GM18909 (cell line): Measurements from ENCODE around the gene HOATZ.

Source experiments
- ATAC-seq: cut with Tn5 transposase; IDR thresholded peaks from one replicate; pipeline ENCODE4 v1.9.1; 2021; ENCODE audit warnings: mild to moderate bottlenecking; ENCODE audit not compliant: unreplicated experiment, poor library complexity

The HOATZ gene

DNA sequence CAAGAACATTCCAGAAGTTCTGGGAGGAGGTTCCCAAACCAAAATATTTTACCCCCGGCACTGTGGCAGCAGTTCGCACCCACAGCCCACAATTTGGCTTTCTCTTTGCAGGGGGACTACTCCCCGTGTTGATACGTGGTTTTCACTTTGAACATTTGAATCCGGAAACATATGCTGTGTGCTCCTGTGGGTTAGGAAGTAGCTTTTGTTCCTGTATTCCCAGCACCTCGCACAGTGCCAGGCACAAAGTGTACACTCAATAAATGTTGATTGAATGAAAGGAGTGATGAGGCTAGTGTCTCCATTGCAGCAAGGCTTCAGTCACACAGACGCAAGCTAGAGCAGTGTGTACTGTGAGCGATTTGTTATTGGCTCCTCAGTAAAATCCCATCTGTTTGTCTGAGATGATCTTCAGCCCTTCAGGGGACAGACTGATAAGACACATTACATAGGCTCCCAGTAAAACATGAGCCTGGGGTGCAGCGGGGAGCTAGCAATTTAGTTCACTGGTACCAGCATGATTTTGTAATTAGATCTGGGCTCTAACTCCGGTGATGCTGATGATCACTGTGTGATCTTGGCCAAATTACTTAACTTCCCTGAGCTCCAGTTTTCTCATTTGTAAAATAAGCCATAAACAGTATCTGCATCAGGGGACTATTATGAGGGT lies 28.2 kb downstream of the HOATZ start:
- ATAC-seq, result no peak

DNA sequence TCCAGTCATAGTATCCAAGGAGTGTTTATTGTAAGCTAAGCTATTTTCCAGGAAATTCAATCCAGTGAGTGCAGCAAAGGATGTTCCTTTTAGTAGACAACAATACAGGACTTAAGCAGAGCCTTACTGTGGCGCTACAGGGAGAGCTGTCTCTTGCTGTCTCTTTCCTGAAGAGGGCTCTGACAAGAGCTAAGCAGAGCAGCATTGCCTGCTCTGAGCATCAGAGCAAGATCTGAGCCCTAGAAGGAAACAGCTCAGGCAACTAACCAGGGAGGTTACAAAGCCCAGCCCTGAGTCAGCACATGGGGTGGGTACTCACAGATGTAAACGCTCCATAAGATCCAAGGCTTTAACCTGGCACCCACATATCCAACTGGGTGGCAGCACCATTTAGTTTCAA lies 33.9 kb downstream of the HOATZ start:
- ATAC-seq, result no peak

- no peak for ATAC-seq
Measured at GRCh38 chr11:111549196-111549868, 34.8 kb downstream of the HOATZ start.

GRCh38 chr11:111549869-111550203 lies 35.3 kb downstream of the HOATZ start:
- ATAC-seq, result no peak

DNA sequence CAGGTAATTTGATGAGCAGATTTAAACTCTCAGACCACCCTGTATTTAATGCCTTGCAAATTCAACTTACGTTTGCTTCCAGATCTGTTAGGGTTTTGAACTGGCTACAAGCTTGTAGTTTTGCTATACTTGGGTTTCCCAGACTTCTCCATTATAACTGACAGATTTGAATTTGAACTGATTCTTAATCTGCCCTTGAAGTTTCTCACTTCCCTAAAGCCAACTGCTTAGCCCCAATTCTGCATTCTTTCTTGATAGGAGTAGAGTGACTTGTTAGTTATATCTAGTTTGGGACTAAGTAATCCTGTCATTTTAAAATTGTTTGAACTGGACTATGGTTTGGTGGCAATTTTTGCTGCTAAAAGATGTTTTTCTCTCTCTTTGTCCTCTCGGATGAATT lies 35.7 kb downstream of the HOATZ start:
- ATAC-seq, result no peak

DNA sequence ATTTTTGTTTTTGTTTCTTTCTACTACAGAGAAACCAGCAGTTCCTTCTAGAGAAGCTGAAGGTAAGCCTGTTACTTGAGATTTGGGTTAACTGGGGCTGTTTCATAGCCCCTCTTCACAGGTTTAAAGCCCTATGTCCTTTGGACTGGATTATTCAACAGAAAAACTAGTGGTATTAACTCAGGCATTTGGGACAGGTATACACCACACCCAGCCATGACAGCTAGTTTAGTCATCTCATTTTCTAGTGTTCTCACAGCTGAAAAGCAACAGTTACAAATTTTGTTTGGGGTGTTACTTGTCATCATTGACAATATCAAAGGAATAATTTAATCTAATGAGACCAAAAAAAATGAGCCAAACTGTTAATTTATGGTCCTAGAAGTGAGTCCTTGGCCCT lies 40.0 kb downstream of the HOATZ start:
- no peak for ATAC-seq

DNA sequence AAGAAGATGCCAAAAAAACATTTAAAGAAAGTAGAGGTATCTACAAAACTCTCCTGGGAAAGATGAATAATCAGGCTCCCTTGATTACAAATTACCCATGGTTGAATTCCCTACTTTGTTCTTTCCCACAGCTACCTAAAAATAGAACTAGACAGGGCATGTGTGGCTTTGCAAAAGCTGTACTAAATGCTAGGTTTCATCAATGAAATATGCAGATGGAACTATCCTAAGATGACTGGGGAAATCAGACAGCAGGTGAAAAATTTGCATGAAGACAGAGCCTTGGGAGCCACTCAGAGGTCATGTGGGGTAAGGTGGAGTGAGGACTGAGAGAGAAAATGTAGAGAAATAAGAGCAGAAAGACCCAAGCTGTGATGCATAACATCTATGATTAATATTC lies 40.7 kb downstream of the HOATZ start:
- no peak for ATAC-seq

DNA sequence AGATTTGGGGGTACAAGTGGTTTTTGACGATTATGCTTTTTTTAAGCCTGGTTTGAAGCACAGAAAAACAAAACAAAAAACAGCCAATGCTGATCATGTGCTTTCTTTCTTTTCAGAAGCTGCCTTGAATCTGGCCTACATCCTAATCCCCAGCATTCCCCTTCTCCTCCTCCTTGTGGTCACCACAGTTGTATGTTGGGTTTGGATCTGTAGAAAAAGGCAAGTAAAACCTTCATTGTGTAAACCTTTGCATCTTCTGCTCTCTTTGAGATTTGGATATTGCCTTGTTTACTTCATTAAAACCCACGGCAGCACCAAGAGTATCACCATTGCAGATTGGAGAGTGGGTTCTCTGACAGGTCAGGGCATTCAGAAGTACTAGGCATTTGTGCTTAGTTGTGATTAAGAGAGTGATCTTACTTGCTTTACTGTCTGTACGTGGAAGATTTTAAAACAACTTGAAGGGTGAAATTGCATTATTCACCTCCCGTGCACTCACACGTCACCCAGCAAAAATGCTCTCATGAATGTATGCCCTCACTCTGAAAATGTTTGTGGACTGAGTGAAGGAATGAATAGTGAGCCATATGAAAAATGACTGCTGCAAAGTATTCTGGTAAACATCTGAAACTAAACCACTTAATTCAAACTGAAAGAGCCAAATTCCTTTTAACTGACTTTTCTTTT lies 43.0 kb downstream of the HOATZ start:
- ATAC-seq, result no peak

- ATAC-seq, result no peak
Measured at GRCh38 chr11:111559800-111560464, 45.4 kb downstream of the HOATZ start.

- no peak for ATAC-seq
Measured at GRCh38 chr11:111560800-111561199, 46.2 kb downstream of the HOATZ start.

- ATAC-seq, result no peak
Measured at GRCh38 chr11:111561306-111561705, 46.7 kb downstream of the HOATZ start.

DNA sequence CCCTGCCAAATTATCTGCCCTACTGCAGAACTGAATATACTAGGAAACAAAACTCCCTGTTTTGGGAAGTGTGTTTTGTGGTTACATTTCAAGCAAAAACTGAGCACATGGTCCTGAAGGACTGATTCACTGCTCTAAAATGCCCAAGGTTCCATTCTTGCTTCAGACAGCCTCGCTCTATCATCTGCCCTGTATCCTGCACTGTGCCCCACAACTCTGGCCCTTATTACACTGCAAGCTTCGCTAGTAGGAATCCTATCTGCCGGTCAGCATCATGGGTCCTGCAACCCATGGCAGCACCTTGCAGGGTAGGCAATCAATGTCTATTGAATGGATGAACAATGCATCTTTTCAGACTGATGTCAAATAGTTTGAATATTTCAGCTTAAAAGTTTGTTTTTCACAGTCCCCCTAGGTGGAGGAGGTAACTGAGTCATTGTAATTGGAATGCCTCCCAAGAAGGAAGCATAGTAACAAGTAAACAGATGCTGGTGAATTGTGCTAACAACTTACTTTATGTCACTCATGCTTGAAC lies 47.3 kb downstream of the HOATZ start:
- ATAC-seq, result no peak

- no peak for ATAC-seq
Measured at GRCh38 chr11:111562692-111563389, 48.3 kb downstream of the HOATZ start.

GRCh38 chr11:111565114-111565720 lies 50.6 kb downstream of the HOATZ start:
- no peak for ATAC-seq

GRCh38 chr11:111566324-111566723 lies 51.7 kb downstream of the HOATZ start:
- no peak for ATAC-seq

DNA sequence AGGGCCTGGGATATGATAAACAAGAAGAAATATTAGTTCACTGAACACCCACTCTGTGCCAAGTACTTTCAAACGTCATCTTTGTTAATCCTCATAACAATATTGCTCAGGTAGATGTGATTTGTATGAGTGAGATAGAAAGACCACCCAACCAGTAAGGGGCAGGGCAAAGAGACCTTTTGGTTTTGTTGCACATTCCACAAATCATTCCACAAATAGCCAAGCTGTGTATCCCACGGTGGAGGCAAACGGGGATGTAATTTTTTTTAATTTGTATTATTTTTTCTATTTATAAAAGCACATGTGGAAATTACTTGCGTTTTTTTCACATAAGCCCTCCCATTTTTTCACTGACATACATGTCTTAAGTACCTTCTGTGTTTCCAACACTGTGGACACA lies 54.9 kb downstream of the HOATZ start:
- ATAC-seq, result no peak

GRCh38 chr11:111570796-111571195 lies 56.2 kb downstream of the HOATZ start:
- ATAC-seq, result no peak

DNA sequence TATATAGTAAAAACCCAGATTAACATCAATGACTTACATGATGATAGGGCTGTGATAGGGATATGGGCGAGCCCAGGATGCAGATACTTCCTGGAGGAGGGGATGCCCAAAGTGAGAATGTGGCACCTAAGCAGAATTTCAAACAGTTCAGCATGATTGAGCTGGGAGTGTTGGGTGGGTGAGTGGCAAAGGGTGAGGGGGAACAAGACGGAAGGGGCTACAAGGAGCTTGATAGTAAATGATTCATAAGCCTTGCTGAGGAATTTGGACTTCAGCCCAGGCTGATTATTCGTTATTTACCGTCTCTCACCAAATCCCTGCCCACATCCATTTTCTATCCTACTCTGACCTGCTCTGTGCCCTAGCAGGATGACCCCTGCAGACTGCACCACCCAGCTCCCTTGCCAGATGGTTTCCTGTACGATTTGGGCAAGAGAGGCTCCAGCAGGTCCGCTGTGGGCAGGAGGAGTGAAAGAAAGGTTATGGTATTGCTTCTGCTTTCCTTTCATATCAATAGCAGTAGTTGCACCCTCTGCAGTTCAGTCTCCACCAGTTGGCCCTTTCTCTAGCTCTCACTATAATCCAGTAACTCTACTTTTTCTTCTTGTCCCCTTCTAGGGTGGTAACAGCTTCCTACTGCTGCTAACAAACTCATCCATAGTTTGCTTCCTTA lies 57.4 kb downstream of the HOATZ start:
- ATAC-seq, result no peak

DNA sequence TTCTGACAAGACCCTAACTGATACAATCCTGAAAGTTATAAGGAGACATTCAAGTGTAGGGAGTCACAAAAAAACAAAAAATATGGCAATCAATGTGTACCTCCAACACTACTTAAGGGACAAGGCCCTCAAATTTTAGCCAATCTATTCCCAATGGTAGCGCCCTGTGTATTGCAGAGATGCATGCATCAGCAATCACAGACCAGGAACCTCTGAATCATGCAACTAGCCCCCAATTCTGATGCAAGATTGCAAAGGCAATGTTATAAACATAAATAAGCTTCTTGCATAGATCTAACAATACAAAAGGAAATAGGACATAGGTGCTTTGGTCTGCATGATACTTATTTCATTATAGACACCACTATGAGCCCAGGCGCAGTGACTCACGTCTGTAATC lies 58.0 kb downstream of the HOATZ start:
- no peak for ATAC-seq
